ENCODE results near the gene RPRM.

DNA sequence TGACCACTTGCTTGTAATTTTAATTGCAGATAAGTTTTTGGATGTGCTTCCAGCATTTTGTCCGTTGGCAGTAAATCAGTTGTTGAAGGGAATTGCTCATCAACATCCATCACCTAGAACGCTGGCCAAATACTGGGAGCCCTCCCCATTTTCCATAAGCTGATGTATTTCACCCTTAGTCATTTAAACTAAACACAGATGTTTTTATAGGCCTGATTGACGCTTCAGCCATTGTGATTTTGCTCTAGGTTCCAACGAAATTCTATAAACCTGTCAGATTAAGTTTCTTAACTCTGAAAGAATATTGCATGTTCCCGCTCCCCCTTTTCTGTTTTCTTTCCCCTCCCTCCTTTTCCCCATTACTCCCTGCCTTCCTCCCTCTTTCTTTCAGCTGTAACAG, 1.0 kb upstream of the RPRM start:
- TF ChIP-seq EZH2 (IDR thresholded peaks at IDR 0.05; ENCODE audit: borderline replicate concordance, low read length), result no peak
- TF ChIP-seq, protein P1, sequence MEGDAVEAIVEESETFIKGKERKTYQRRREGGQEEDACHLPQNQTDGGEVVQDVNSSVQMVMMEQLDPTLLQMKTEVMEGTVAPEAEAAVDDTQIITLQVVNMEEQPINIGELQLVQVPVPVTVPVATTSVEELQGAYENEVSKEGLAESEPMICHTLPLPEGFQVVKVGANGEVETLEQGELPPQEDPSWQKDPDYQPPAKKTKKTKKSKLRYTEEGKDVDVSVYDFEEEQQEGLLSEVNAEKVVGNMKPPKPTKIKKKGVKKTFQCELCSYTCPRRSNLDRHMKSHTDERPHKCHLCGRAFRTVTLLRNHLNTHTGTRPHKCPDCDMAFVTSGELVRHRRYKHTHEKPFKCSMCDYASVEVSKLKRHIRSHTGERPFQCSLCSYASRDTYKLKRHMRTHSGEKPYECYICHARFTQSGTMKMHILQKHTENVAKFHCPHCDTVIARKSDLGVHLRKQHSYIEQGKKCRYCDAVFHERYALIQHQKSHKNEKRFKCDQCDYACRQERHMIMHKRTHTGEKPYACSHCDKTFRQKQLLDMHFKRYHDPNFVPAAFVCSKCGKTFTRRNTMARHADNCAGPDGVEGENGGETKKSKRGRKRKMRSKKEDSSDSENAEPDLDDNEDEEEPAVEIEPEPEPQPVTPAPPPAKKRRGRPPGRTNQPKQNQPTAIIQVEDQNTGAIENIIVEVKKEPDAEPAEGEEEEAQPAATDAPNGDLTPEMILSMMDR (IDR thresholded peaks at IDR 0.05; ENCODE audit: low read length), result no peak

All from OCI-LY1 (cell line).